WERI-Rb-1 (cell line): ENCODE data around the gene OSBP2.
"Not testable (repeated sequence)": the region's sequence is repeated elsewhere in the genome, so short reads cannot be mapped to it uniquely, and the experiment has no call there.

Source experiments
- DNase-seq: peaks from one replicate; pipeline ENCODE4 v3.0.0-alpha.2; 2020
- H3K27ac ChIP-seq: fragments of 250-450 bp; sonication (Bioruptor Pico); 2 replicates; pipeline ENCODE4 v1.5.1; 2020; ENCODE audit warnings: mild to moderate bottlenecking, moderate library complexity
- H3K27me3 ChIP-seq: fragments of 250-450 bp; sonication (Bioruptor Pico); 2 replicates; pipeline ENCODE4 v1.5.1; 2021; ENCODE audit warnings: mild to moderate bottlenecking, low read depth, moderate library complexity; ENCODE audit not compliant: insufficient read depth, severe bottlenecking
- H3K36me3 ChIP-seq: fragments of 250-450 bp; sonication (Bioruptor Pico); 2 replicates; pipeline ENCODE4 v1.5.1; 2020; ENCODE audit warnings: mild to moderate bottlenecking, moderate library complexity
- H3K4me3 ChIP-seq: 2 replicates; pipeline ENCODE4 v1.5.1; 2011; ENCODE audit warnings: low read depth, mild to moderate bottlenecking, control low read depth, low read length
- H3K9me3 ChIP-seq: fragments of 250-450 bp; sonication (Bioruptor Pico); 2 replicates; pipeline ENCODE4 v1.5.1; 2021; ENCODE audit warnings: mild to moderate bottlenecking, moderate library complexity; ENCODE audit not compliant: severe bottlenecking
- TF ChIP-seq, protein P1 (sequence below): IDR thresholded peaks from 2 replicates; pipeline ENCODE4 v1.5.1; 2011; ENCODE audit warnings: low read depth, mild to moderate bottlenecking, control low read depth, inconsistent platforms, low read length

Gene OSBP2

DNA sequence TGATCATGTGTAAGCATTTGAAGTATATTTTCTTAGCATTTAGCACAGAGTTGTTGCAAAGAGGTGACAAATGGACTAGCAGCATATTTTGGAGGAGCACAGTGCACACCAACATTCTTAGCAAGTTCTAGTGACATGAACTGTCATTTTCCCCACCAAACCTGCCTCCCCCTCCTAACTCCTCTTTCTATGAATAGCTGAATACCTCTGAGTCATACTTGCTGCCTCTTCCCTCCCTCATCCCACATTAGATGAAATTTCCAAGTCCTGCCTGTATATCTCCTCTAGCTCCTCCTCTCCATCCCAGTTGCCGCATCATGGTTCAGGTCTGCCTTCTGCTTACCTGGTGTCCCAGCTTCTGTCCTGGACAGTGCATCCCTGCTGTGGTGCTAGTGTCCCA is 7.2 kb downstream of the OSBP2 start:
- Histone ChIP-seq H3K27ac (no peak overlapping the region), H3K36me3 (no peaks in the 10 kb centered on the region; the same call in 1 of the 2 replicates), H3K9me3 (no peaks in the 10 kb centered on the region), H3K27me3 (no peaks in the 10 kb centered on the region), H3K4me3 (no peak overlapping the region)
- DNase-seq: no peak
- TF ChIP-seq, protein P1, sequence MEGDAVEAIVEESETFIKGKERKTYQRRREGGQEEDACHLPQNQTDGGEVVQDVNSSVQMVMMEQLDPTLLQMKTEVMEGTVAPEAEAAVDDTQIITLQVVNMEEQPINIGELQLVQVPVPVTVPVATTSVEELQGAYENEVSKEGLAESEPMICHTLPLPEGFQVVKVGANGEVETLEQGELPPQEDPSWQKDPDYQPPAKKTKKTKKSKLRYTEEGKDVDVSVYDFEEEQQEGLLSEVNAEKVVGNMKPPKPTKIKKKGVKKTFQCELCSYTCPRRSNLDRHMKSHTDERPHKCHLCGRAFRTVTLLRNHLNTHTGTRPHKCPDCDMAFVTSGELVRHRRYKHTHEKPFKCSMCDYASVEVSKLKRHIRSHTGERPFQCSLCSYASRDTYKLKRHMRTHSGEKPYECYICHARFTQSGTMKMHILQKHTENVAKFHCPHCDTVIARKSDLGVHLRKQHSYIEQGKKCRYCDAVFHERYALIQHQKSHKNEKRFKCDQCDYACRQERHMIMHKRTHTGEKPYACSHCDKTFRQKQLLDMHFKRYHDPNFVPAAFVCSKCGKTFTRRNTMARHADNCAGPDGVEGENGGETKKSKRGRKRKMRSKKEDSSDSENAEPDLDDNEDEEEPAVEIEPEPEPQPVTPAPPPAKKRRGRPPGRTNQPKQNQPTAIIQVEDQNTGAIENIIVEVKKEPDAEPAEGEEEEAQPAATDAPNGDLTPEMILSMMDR: no peak

DNA sequence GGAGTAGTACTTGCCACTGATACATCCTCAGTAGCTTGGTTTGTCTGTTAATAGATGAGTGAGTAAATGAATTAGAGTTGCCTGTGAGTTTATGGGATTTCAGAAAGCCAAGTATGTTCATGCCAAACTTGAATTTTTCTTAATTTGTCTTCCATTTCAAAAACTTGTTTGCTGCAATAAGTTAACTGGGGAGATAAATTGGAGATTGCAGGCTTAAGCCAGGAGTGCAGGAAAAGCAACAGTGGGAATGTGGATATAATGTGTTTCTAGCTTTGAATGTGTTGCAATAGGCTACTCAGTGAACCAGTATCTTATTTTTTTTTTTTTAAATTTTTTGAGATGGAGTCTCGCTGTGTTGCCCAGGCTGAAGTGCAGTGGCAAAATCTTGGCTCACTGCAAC is 8.2 kb downstream of the OSBP2 start:
- no peaks in the 10 kb centered on the region for H3K36me3 ChIP-seq
- no peak overlapping the region for H3K27ac ChIP-seq

DNA sequence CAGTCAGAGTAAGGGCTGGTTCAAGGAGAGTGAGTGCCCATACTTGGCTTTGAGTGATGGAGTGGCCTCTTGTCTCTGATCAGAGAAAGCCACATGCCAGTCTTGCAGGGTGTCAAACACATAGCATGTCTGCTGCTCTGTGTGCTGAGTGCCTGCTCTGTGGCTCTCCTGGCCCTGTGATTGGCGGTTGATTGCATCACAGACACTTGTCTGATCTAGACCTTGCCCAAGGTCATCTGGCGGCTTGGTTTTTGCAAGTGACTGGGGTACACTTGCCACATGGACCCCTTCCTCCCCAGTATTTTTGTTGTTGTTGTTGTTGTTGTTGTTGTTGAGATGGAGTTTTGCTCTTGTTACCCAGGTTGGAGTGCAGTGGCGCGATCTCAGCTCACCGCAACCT is 10.3 kb downstream of the OSBP2 start:
- H3K27ac ChIP-seq: peak overlapping the region; percentile 94
- no peaks in the 10 kb centered on the region for H3K27me3 ChIP-seq
- DNase-seq: no peak
- TF ChIP-seq, protein P1: no peak
- no peaks in the 10 kb centered on the region for H3K36me3 ChIP-seq
- no peak overlapping the region for H3K4me3 ChIP-seq
- no peaks in the 10 kb centered on the region for H3K9me3 ChIP-seq

More for the DNA sequence above, 8.2 kb downstream of the OSBP2 start:
- DNase-seq: no peak
- no peaks in the 10 kb centered on the region for H3K9me3 ChIP-seq
- no peak overlapping the region for H3K4me3 ChIP-seq
- H3K27me3 ChIP-seq: no peaks in the 10 kb centered on the region
- TF ChIP-seq, protein P1: no peak

DNA sequence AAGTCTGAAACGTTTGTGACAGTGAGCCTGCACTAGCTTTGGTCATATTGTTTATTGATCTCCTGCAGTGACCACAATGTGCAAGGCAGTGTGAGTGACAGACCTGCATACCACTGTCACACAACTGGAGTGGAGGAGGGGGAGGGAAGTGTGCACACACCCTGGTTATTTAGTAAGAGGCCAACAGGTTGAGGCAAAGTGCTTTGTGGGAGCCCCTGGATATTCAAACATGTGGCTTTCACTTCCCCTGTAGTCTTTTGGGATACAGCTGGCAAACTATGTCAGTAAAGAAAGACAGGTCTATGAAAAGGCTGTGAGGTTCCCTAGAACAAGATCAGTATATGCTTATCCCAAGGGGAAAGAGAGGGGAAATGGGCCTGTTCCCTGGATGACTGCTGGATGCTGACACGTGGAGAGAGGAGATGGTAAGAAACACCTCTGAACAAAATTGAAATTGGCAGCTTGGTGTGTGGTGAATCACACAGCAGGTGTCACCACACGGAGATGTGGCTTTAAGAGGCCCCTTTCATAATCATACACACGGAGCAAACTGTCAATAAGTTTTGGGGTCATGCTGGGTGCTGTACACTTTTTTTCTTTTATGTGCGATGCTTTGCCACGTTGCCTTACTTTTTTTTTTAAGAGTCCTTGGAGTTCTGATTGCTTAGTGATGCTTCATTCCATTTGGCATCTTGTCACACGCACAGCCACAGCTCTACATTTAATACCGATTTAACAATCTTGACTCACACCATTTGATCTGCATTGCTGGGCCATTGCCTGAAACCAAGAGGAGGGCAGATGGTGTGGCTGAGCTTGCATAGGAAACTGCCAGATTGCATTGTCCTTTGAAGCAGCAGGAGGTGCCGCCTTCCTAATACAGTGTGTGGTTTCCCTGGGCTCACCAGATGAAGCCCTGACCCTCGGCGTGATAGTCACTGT is 11.3 kb downstream of the OSBP2 start:
- Histone ChIP-seq H3K4me3 (no peak overlapping the region), H3K36me3 (no peaks in the 10 kb centered on the region), H3K9me3 (no peaks in the 10 kb centered on the region), H3K27ac (peak overlapping the region; percentile 94), H3K27me3 (no peaks in the 10 kb centered on the region)
- DNase-seq: peak; percentile 93
- TF ChIP-seq, protein P1: 0 out of 2 replicates have a peak, but pooled peaks have one; percentile 3

DNA sequence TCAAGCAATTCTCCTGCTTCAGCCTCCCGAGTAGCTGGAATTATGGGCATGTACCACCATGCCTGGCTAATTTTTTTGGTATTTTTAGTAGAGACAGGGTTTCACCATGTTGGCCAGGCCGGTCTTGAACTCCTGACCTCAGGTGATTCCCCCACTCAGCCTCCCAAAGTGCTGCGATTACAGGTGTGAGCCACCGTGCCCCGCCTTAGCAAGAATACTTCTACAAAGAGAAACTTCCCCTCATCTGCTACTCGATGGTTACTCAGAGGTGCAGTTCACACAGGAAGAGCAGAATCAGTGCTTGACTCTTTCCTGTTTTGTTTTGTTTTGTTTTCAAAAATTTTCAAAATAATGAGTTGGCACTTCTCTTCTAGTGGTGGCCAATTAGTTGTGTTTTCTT is 15.3 kb downstream of the OSBP2 start:
- H3K27me3 ChIP-seq, H3K4me3 ChIP-seq, DNase-seq, H3K9me3 ChIP-seq, H3K36me3 ChIP-seq, H3K27ac ChIP-seq: not testable (repeated sequence)

DNA sequence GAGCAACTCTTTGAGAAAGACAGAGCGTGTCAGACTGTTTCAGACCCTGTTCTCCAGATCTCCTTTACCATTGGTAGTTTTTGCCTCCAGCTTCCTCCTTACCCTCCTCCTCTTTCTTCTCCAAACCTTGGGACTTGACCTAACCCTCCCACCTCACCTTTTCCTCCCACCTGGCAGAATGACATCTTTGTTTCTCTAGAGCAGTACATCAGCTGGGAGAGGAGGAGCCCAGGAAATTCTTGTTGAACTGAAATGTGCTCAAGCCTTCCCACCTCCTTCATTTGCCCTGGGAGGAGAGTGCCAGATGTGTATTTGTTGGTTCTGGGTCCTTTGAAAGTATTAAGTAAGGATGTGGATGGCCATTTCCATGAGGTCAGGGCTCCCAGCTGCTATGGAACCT is 17.4 kb downstream of the OSBP2 start:
- DNase-seq: no peak
- Histone ChIP-seq H3K27me3 (no peaks in the 10 kb centered on the region), H3K27ac (no peak overlapping the region), H3K4me3 (no peak overlapping the region), H3K36me3 (no peaks in the 10 kb centered on the region), H3K9me3 (no peaks in the 10 kb centered on the region)
- TF ChIP-seq, protein P1: no peak
